ENCODE results near the gene CCNG2.

- TF ChIP-seq POLR2A (IDR thresholded peaks at IDR 0.05), result no peak
- no peak for TF ChIP-seq CTCF (IDR thresholded peaks at IDR 0.05)
These were observed 42.7 kb downstream of the CCNG2 start for GRCh38 chr4:77199701-77200100.

Data from uterus (tissue), 2 donors.